ENCODE results near the gene TRIM43.
"Not testable (repeated sequence)": the region's sequence is repeated elsewhere in the genome, so short reads cannot be mapped to it uniquely, and the experiment has no call there.

The TRIM43 gene

GRCh38 chr2:95575857-95576256 is 15.9 kb upstream of the TRIM43 start:
- H3K4me3 ChIP-seq (replicated peaks; ENCODE audit: low read depth, low read length) = no peak overlapping the region
- H3K27me3 ChIP-seq (replicated peaks; ENCODE audit: control insufficient read depth, insufficient read depth, low read length) = no peaks in the 10 kb centered on the region
- TF ChIP-seq, protein P1, sequence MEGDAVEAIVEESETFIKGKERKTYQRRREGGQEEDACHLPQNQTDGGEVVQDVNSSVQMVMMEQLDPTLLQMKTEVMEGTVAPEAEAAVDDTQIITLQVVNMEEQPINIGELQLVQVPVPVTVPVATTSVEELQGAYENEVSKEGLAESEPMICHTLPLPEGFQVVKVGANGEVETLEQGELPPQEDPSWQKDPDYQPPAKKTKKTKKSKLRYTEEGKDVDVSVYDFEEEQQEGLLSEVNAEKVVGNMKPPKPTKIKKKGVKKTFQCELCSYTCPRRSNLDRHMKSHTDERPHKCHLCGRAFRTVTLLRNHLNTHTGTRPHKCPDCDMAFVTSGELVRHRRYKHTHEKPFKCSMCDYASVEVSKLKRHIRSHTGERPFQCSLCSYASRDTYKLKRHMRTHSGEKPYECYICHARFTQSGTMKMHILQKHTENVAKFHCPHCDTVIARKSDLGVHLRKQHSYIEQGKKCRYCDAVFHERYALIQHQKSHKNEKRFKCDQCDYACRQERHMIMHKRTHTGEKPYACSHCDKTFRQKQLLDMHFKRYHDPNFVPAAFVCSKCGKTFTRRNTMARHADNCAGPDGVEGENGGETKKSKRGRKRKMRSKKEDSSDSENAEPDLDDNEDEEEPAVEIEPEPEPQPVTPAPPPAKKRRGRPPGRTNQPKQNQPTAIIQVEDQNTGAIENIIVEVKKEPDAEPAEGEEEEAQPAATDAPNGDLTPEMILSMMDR (IDR thresholded peaks at IDR 0.05; ENCODE audit: insufficient read depth, low read length, poor library complexity, severe bottlenecking) = no peak
- no peaks in the 10 kb centered on the region for H3K36me3 ChIP-seq (ENCODE audit: control insufficient read depth, insufficient read depth, low read length)
- no peak for DNase-seq (ENCODE audit: extremely low read depth, insufficient read length)

DNA sequence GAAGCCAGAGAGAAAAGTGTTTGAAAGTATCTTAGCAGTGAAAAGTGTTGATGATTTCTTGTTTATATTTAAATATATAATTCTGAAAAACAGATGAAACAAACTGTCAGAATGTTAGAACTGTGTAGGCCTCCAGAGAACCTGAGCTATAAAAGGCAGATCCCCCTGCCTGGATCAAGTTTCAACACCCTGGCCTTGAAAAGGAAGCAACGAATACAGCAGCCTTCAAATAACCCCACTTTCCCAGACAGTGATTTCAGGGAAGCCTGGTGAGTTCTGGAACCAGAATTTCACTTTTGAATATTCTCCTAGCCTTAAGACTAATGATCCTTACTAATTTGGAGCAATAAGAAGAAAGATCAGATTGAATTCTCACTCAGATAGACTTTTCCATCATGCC is 13.3 kb upstream of the TRIM43 start:
- H3K4me3 ChIP-seq (replicated peaks; ENCODE audit: low read depth, low read length) = no peak overlapping the region
- TF ChIP-seq, protein P1 (IDR thresholded peaks at IDR 0.05; ENCODE audit: insufficient read depth, low read length, poor library complexity, severe bottlenecking) = no peak
- H3K36me3 ChIP-seq (ENCODE audit: control insufficient read depth, insufficient read depth, low read length) = no peaks in the 10 kb centered on the region
- no peak for DNase-seq (ENCODE audit: extremely low read depth, insufficient read length)
- no peaks in the 10 kb centered on the region for H3K27me3 ChIP-seq (replicated peaks; ENCODE audit: control insufficient read depth, insufficient read depth, low read length)

DNA sequence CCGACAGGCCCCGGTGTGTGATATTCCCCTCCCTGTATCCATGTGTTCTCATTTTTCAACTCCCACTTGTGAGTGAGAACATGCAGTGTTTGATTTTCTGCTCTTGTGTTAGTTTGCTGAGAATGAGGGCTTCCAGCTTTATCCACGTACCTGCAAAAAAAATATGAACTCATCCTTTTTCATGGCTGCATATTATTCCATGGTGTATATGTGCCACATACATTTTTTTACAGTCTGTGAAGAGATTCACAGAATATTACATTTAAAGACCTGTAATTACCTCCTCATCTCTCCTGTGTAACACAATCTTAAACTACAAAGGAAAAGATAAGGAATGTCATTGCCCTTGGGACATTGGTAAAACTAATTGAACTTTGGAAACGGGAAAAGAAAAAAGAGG is 8.3 kb upstream of the TRIM43 start:
- not testable (repeated sequence) for H3K27me3 ChIP-seq (replicated peaks; ENCODE audit: control insufficient read depth, insufficient read depth, low read length); DNase-seq (ENCODE audit: extremely low read depth, insufficient read length); H3K4me3 ChIP-seq (replicated peaks; ENCODE audit: low read depth, low read length); H3K36me3 ChIP-seq (ENCODE audit: control insufficient read depth, insufficient read depth, low read length)

DNA sequence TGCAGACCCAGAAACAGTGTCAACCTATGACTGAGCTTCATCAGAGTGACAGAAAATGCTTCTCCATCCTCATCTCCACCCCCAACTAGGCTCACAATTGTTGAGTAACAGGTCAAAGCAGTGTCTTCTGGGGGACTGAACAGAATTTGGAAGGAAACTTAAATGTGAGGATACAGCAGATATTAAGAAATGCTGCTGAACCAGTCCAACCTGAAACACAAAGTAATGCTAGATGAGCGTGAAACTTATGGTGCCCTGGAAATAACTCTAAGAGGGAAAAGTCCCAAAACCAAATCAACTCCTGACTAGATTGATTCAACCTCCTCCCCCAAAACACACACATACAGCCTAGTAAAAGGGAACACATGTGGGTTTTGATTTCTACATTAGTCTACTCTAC is 7.5 kb upstream of the TRIM43 start:
- H3K27me3 ChIP-seq (replicated peaks; ENCODE audit: control insufficient read depth, insufficient read depth, low read length); H3K36me3 ChIP-seq (ENCODE audit: control insufficient read depth, insufficient read depth, low read length); H3K4me3 ChIP-seq (replicated peaks; ENCODE audit: low read depth, low read length); DNase-seq (ENCODE audit: extremely low read depth, insufficient read length): not testable (repeated sequence)

DNA sequence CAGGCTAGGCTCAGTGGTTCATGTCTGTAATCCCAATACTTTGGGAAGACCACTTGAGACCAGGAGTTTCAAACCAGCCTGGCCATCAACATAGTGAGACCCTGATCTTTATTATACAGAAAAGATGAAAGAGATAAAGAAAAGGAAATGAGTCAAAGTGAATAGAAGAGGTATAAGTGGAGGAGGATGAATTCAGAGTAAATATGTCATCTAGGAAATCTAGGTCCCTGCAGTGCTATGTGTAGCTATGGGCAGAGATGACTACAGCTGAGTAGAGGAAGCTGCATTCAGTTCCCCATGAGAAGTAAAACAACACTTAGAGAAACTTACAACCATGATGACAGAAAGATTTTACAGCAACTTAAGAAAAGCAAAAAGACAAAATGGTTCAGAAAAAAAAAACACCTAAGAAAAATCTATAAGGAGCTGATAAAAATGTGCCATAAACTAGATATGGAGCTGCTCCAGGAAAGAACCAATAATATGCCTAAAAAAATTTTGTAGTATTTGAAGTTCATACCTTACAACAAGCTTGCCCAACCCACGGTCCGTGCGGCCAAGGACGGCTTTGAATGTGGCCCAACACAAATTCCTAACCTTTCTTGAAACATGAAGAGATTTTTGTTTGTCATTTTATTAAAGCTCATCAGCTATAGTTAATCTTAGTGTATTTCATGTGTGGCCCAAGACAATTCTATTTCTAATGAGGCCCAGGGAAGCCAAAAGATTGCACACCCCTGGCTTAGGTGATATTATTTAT is 1.8 kb upstream of the TRIM43 start:
- not testable (repeated sequence) for H3K36me3 ChIP-seq (ENCODE audit: control insufficient read depth, insufficient read depth, low read length); DNase-seq (ENCODE audit: extremely low read depth, insufficient read length); H3K27me3 ChIP-seq (replicated peaks; ENCODE audit: control insufficient read depth, insufficient read depth, low read length); H3K4me3 ChIP-seq (replicated peaks; ENCODE audit: low read depth, low read length)

DNA sequence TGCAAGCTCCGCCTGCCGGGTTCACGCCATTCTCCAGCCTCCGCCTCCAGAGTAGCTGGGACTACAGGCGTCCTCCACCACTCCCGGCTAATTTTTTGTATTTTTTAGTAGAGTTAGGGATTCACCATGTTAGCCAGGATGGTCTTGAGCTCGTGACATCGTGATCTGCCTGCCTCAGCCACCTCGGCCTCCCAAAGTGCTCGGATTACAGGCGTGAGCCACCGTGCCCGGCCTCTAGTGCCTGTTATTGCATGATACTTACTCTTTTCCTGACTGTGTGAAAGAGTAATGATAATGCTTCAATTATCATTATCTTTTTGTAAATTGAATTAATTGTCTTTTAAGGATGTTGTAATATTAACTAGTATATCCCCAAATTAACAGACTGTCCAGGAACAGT is 1.2 kb downstream of the TRIM43 start:
- not testable (repeated sequence) for H3K36me3 ChIP-seq (ENCODE audit: control insufficient read depth, insufficient read depth, low read length); H3K4me3 ChIP-seq (replicated peaks; ENCODE audit: low read depth, low read length); DNase-seq (ENCODE audit: extremely low read depth, insufficient read length); H3K27me3 ChIP-seq (replicated peaks; ENCODE audit: control insufficient read depth, insufficient read depth, low read length)

DNA sequence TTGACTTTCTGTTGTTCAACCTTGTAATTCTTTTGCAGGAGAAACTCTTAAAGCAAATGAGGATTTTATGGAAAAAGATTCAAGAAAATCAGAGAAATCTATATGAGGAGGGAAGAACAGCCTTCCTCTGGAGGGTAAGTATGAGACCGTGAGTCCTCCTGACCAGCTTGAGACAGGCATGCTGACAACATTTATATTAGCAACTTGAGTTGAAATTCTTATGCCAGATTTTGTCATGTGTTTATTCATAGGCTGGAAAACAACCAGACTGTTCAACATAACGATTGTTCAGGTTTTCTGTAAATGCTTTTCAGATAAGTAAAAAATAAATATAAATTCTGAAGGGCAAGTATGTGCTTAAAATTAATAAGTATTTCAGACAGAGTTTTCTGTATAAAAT is 3.2 kb downstream of the TRIM43 start:
- not testable (repeated sequence) for DNase-seq (ENCODE audit: extremely low read depth, insufficient read length); H3K27me3 ChIP-seq (replicated peaks; ENCODE audit: control insufficient read depth, insufficient read depth, low read length); H3K36me3 ChIP-seq (ENCODE audit: control insufficient read depth, insufficient read depth, low read length); H3K4me3 ChIP-seq (replicated peaks; ENCODE audit: low read depth, low read length)

DNA sequence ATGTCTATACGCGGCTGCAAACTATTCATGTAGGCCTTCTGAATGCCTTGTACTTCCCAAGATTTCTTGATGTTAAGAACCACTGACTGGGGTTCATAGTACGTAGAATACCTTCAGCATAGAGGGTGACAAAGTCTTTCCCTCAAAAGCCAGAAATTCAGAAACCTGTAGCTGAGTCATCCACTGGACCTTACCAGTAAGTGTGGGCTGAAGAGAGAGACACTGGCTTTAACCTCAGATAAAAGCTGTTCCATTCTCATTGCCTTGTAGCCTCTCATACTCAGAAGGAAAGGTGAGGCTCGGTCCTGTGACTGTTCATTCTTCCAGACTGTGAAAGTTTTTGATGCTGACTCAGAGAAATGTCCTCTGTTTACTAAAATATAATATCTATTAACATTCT is 9.5 kb downstream of the TRIM43 start:
- DNase-seq (ENCODE audit: extremely low read depth, insufficient read length); H3K4me3 ChIP-seq (replicated peaks; ENCODE audit: low read depth, low read length); H3K36me3 ChIP-seq (ENCODE audit: control insufficient read depth, insufficient read depth, low read length); H3K27me3 ChIP-seq (replicated peaks; ENCODE audit: control insufficient read depth, insufficient read depth, low read length): not testable (repeated sequence)

GRCh38 chr2:95602146-95602545 is 10.3 kb downstream of the TRIM43 start:
- DNase-seq (ENCODE audit: extremely low read depth, insufficient read length); H3K4me3 ChIP-seq (replicated peaks; ENCODE audit: low read depth, low read length); H3K27me3 ChIP-seq (replicated peaks; ENCODE audit: control insufficient read depth, insufficient read depth, low read length); H3K36me3 ChIP-seq (ENCODE audit: control insufficient read depth, insufficient read depth, low read length): not testable (repeated sequence)

DNA sequence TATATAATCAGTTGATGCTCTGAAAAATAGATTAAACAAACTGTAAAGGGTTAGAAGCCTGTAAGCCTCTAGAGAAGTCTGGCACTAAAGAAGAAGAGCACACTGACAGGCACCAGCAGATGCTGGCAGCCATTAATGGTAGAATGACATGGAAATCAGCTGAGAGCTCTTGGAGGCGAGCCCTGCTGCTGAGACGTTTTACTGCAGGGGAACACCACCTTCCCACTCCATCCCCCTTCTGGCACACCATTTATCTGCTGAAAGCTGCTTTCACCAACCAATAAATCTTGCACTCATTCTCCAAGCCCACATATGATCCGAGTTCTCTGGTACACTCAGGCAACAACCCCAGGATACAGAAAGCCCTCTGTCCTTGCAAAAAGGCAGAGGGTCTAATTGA is 16.6 kb downstream of the TRIM43 start:
- not testable (repeated sequence) for H3K36me3 ChIP-seq (ENCODE audit: control insufficient read depth, insufficient read depth, low read length); H3K4me3 ChIP-seq (replicated peaks; ENCODE audit: low read depth, low read length); DNase-seq (ENCODE audit: extremely low read depth, insufficient read length); H3K27me3 ChIP-seq (replicated peaks; ENCODE audit: control insufficient read depth, insufficient read depth, low read length)

GRCh38 chr2:95609764-95610163 is 18.0 kb downstream of the TRIM43 start:
- not testable (repeated sequence) for H3K36me3 ChIP-seq (ENCODE audit: control insufficient read depth, insufficient read depth, low read length); H3K4me3 ChIP-seq (replicated peaks; ENCODE audit: low read depth, low read length); DNase-seq (ENCODE audit: extremely low read depth, insufficient read length); H3K27me3 ChIP-seq (replicated peaks; ENCODE audit: control insufficient read depth, insufficient read depth, low read length)

DNA sequence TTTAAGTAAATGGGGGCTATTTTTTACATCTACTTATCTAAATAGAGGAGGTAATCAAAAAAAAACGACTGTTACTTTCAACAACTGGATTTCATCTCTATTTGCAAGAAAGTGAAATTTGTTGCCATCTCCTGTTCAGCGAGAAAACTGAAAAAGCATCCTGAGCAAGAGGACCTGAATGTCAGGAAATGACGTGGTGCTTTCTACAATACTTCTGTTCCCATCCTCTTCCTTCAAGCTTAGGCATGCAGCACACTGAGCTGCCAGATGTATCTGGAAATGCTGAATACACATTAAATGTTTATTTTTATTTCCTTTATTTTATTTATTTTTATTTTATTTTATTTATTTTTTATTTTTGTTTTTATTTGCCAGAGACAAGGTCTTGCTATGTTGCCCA is 21.2 kb downstream of the TRIM43 start:
- H3K27me3 ChIP-seq (replicated peaks; ENCODE audit: control insufficient read depth, insufficient read depth, low read length); DNase-seq (ENCODE audit: extremely low read depth, insufficient read length); H3K4me3 ChIP-seq (replicated peaks; ENCODE audit: low read depth, low read length); H3K36me3 ChIP-seq (ENCODE audit: control insufficient read depth, insufficient read depth, low read length): not testable (repeated sequence)

DNA sequence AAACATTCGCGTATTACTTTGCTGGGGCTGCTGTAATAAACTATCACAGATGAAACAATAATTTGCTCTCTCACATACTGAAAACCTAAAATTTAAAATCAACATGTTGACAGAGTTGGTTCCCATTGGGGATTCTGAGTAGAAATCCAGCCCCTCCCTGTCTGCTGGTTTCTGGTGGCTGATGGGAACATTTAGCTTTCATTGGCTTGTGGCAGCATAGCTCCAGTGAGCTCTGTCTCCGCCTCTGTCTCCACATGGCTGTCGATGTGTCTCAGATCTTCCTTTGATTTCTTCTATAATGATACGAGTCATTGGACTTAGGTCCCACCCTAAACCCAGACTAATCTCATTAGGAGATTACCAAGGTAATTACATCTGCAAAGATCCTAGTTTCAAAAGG is 30.9 kb downstream of the TRIM43 start:
- H3K4me3 ChIP-seq (replicated peaks; ENCODE audit: low read depth, low read length); H3K27me3 ChIP-seq (replicated peaks; ENCODE audit: control insufficient read depth, insufficient read depth, low read length); H3K36me3 ChIP-seq (ENCODE audit: control insufficient read depth, insufficient read depth, low read length); DNase-seq (ENCODE audit: extremely low read depth, insufficient read length): not testable (repeated sequence)
